Measurements from ENCODE around the gene KCNT2.

- TF ChIP-seq CTCF (IDR thresholded peaks at IDR 0.05; ENCODE audit: low read depth, low read length): no peak
- TF ChIP-seq EZH2phosphoT487 (IDR thresholded peaks at IDR 0.05; ENCODE audit: low read depth): no peak
Measured at GRCh38 chr1:196415978-196416377, 192.3 kb downstream of the KCNT2 start.

Measured in OCI-LY3 (cell line).